AG04449 (cell line): ENCODE results near the gene MXRA7.

Experiments used
- CTCF ChIA-PET: fragments of 350-600 bp; formaldehyde crosslinking; extraction: SDS; loops from one replicate; lab custom pipeline; 2021; ENCODE audit warnings: antibody characterized with exemption; lab: Yijun Ruan, JAX
- POLR2A ChIA-PET: fragments of 400-600, 350-600 bp; formaldehyde crosslinking; extraction: SDS; loops from one replicate; lab custom pipeline; 2020; ENCODE audit warnings: antibody characterized with exemption, inconsistent platforms; lab: Yijun Ruan, JAX
- DNase-seq: peaks from one replicate; pipeline ENCODE4 v3.0.0-alpha.2; 2010; ENCODE audit warnings: low read depth, low spot score
- H3K4me3 ChIP-seq: 2 replicates; pipeline ENCODE4 v1.5.1; 2011; ENCODE audit warnings: low read depth, mild to moderate bottlenecking, control low read depth, low read length
- CTCF ChIP-seq: IDR thresholded peaks from one replicate; pipeline ENCODE4 v1.5.1; 2011; ENCODE audit warnings: mild to moderate bottlenecking, moderate library complexity, low read length, control low read depth, inconsistent platforms; ENCODE audit not compliant: insufficient read depth; ENCODE audit errors: missing control alignments

Gene MXRA7

GRCh38 chr17:76630151-76630550 lies 80.6 kb downstream of the MXRA7 start:
- CTCF ChIA-PET: interaction anchor here (1.6 kb wide), 1 partner anchor 107 kb away, joined by 7 read pairs; no protein-coding TSS in a partner anchor
- POLR2A ChIA-PET: no interaction called here
- no peak for TF ChIP-seq CTCF
- no peak overlapping the region for H3K4me3 ChIP-seq
- no peak for DNase-seq
